Measurements from ENCODE around the gene GSC. TPM values are rescaled to one million over a fixed set of nuclear protein-coding genes. Genes with fewer than 3 reads are reported as not detected.

The GSC gene
- total RNA-seq, 1 experiment from 2014 or later = not detected

DNA sequence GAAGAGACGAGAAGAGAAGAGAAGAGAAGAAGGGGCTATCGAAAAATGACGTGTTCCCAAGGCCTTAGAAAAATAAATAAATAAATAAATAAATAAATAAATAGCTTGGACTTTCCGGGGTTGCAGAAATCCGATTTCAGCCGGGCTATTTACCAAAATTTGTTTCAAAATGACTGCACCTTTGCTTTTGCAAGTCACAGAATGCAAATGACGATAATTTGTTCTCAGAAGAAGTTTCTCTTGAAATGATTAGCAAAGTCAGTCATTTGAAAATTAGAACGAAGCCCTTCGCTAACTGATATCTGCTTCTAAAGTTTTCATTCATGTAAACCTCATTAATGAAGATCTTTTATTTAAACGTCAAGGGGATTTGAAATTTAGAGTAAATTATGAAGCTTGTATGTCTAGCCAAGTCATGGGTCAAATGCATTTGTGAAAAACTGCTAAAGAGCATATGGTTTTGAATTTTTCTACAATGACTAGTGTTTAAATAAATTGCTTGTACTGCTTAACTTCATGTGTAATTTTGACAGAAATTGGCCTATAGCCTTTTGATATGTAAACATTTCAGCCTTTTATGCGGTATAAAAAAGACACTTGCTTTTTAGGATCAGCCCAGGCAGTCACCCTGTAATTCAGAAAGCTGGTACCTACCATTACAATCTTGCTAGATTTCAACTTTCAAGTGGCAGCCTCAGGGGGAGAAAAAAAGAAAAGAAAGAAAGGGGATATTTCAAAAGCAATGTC lies 4.6 kb upstream of the GSC start:
- H2BK120ac ChIP-seq (ENCODE audit: low read depth, low read length, poor library complexity, severe bottlenecking) = no peak overlapping the region
- no peak overlapping the region for H2AK5ac ChIP-seq (ENCODE audit: insufficient read length, low read length)
- no peak overlapping the region for H3K23ac ChIP-seq (ENCODE audit: insufficient read length, low read depth, low read length)
- H2BK15ac ChIP-seq (ENCODE audit: low read depth, low read length) = no peak overlapping the region
- no CpG with 5 or more reads among the region's 11 CpGs for WGBS (ENCODE audit: extremely low coverage, insufficient read length, low lambda C conversion rate)
- no peaks in the 10 kb centered on the region for H4K20me1 ChIP-seq (ENCODE audit: control insufficient read depth, insufficient read depth, insufficient read length)
- no peak overlapping the region for H3K4ac ChIP-seq (ENCODE audit: low read depth, low read length)
- H3K9me3 Mint-ChIP-seq = peaks cover 0 to 3% of the 10 kb centered on the region in 2 experiments; a peak in 2 of 5 replicates
- H3K9me3 ChIP-seq (ENCODE audit: control insufficient read depth, low read depth, low read length) = no peaks in the 10 kb centered on the region
- no peak overlapping the region for H2AFZ ChIP-seq (ENCODE audit: low read length)
- peaks cover 64% of the 10 kb centered on the region for H3K27me3 ChIP-seq (ENCODE audit: insufficient read depth, low read length)
- no peak overlapping the region for H2BK5ac ChIP-seq (ENCODE audit: insufficient read length, low read length)
- peak overlapping the region in 1 of 2 experiments; percentile 79; a peak in 3 of 5 replicates for H3K4me3 Mint-ChIP-seq
- H2BK12ac ChIP-seq (ENCODE audit: insufficient read length, low read depth, low read length) = no peak overlapping the region
- peak overlapping the region; percentile 39 for H3K4me2 ChIP-seq (ENCODE audit: insufficient read depth, insufficient read length, low read length)
- no peak overlapping the region for H3K9ac ChIP-seq (ENCODE audit: extremely low read depth, insufficient read length, low read length)
- peaks cover 98% of the 10 kb centered on the region for H3K27me3 Mint-ChIP-seq (ENCODE audit: low read depth)
- no peak for TF ChIP-seq CTCF (conservative IDR thresholded peaks at IDR 0.05)
- DNase-seq = no peak
- H3K14ac ChIP-seq (ENCODE audit: insufficient read depth, low read length) = no peak overlapping the region
- peaks cover 45 to 61% of the 10 kb centered on the region in 2 experiments for H3K4me1 Mint-ChIP-seq
- H4K91ac ChIP-seq (ENCODE audit: insufficient read length, low read depth, low read length) = no peak overlapping the region
- H3K79me2 ChIP-seq (ENCODE audit: insufficient read depth, low read length) = no peaks in the 10 kb centered on the region
- no peak overlapping the region for H3K56ac ChIP-seq (ENCODE audit: insufficient read length, low read depth, low read length)
- no peak overlapping the region for H3T11ph ChIP-seq (ENCODE audit: low read length)
- H3K18ac ChIP-seq (ENCODE audit: insufficient read length, low read depth, low read length) = no peak overlapping the region
- no peaks in the 10 kb centered on the region for H3K23me2 ChIP-seq (ENCODE audit: insufficient read length, low read depth, low read length, poor library complexity, severe bottlenecking)
- no peaks in the 10 kb centered on the region for H3K36me3 Mint-ChIP-seq (ENCODE audit: insufficient read depth in 1 of 3, low read depth in 3 of 3)
- no peak overlapping the region for H2BK20ac ChIP-seq (ENCODE audit: low read depth, low read length, poor library complexity, severe bottlenecking)
- no peaks in the 10 kb centered on the region for H3K4me1 ChIP-seq (ENCODE audit: insufficient read depth, low read length)
- H3K79me1 ChIP-seq (ENCODE audit: insufficient read depth, low read depth, low read length, poor library complexity, severe bottlenecking) = no peaks in the 10 kb centered on the region
- no peak overlapping the region for H3K27ac ChIP-seq (ENCODE audit: insufficient read length, low read depth, low read length)
- no peak overlapping the region for H4K5ac ChIP-seq (ENCODE audit: insufficient read length, low read depth, low read length)
- H4K8ac ChIP-seq (replicated peaks; ENCODE audit: insufficient read length, low read depth, low read length) = no peak overlapping the region
- no peak overlapping the region for H3K27ac Mint-ChIP-seq

All from H9 (cell line).